HG02943 (cell line): ENCODE data around the gene LAMC2.
"Not testable (repeated sequence)": the region's sequence is repeated elsewhere in the genome, so short reads cannot be mapped to it uniquely, and the experiment has no call there.

ENCODE experiments used
- ATAC-seq: cut with Tn5 transposase; IDR thresholded peaks from one replicate; pipeline ENCODE4 v1.9.1; 2021; ENCODE audit warnings: mild to moderate bottlenecking, low read depth, moderate library complexity; ENCODE audit not compliant: unreplicated experiment

The LAMC2 gene

GRCh38 chr1:183235503-183235902, 49.4 kb downstream of the LAMC2 start:
- no peak for ATAC-seq

GRCh38 chr1:183236158-183236725, 50.2 kb downstream of the LAMC2 start:
- no peak for ATAC-seq

GRCh38 chr1:183237046-183237445, 51.0 kb downstream of the LAMC2 start:
- no peak for ATAC-seq

GRCh38 chr1:183238071-183238470, 52.0 kb downstream of the LAMC2 start:
- no peak for ATAC-seq

GRCh38 chr1:183239220-183239742, 53.2 kb downstream of the LAMC2 start:
- ATAC-seq: no peak

GRCh38 chr1:183239793-183240525, 53.9 kb downstream of the LAMC2 start:
- no peak for ATAC-seq

GRCh38 chr1:183240526-183240825, 54.4 kb downstream of the LAMC2 start:
- no peak for ATAC-seq

GRCh38 chr1:183240853-183241252, 54.8 kb downstream of the LAMC2 start:
- ATAC-seq: not testable (repeated sequence)

GRCh38 chr1:183241471-183241870, 55.4 kb downstream of the LAMC2 start:
- ATAC-seq: no peak

GRCh38 chr1:183242556-183242955, 56.5 kb downstream of the LAMC2 start:
- no peak for ATAC-seq

GRCh38 chr1:183243161-183244050, 57.3 kb downstream of the LAMC2 start:
- ATAC-seq: no peak

GRCh38 chr1:183244466-183244865, 58.4 kb downstream of the LAMC2 start:
- ATAC-seq: no peak

- ATAC-seq: no peak
Observed at GRCh38 chr1:183245357-183245756, 59.3 kb downstream of the LAMC2 start.

- ATAC-seq: no peak
Observed at GRCh38 chr1:183246436-183246835, 60.4 kb downstream of the LAMC2 start.

GRCh38 chr1:183247066-183247465, 61.0 kb downstream of the LAMC2 start:
- ATAC-seq: no peak

GRCh38 chr1:183247484-183247883, 61.4 kb downstream of the LAMC2 start:
- no peak for ATAC-seq

GRCh38 chr1:183247931-183248330, 61.9 kb downstream of the LAMC2 start:
- ATAC-seq: no peak

GRCh38 chr1:183248989-183249691, 63.1 kb downstream of the LAMC2 start:
- no peak for ATAC-seq

- ATAC-seq: no peak
Observed at GRCh38 chr1:183249941-183250452, 63.9 kb downstream of the LAMC2 start.
